ENCODE measurements around the gene MAP3K2.

The MAP3K2 gene

DNA sequence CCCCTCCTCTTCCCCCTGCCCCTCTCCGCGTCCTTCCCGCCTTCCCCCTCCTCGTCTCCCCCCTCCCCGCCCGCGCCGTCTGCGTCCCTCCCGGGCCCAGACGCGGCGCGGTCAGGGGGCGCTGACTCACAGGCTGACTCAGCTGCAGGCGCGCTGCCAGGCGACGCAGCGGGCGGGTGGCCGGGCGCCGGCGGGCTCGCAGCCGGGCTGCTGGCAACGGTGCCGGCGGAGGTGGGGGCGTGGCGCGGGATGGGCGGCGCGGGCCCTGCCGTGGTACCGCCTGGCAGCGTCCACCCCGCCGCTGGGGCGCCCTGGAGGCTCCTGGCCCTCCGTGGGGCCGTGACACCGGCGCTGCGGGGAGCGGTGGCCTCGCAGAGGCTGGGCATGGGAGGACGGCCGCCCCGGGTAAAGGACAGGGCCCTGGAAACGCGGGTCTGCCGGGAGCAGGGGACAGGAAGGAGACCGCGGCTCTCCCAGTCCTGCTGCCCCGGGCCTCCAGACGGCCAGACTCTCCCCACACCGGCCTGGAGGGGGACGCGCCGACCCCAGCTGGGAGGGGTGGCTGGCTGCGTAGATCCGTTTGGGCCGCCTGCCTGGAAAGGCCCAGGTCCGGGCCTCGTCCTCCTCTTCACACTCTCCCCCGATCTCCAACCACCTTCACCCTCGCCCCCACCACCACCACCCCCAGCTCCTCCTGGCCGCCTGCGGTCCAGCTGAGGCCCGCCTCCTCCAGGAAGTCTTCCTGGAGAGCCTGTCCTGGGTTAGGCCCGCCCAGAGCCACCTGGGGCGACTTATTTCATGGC, 20.4 kb upstream of the MAP3K2 start:
- DNase-seq (ENCODE audit: low read depth, low spot score), result no peak
- peak overlapping the region; percentile 33 for H3K27ac ChIP-seq

DNA sequence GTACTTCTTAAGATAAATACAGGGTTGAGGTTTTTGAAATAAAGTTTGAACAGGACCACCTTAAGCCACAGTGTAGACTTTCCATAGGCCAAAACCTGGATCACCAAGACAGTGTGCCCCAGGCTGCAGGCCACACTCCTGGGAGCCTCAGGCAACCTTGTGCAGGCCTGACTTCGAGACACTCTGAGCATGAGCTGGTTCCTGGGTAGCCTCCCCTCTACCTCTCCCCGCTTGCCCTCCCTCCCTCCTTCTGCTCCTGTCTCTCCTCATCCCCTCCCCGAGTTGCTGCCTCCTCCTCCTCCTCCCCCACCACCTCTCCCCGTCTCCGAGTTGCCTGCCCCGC, 19.9 kb upstream of the MAP3K2 start:
- DNase-seq (ENCODE audit: low read depth, low spot score), result no peak
- H3K27ac ChIP-seq, result peak overlapping the region; percentile 33

- no peak overlapping the region for H3K27ac ChIP-seq
- no peak for DNase-seq (ENCODE audit: low read depth, low spot score)
Measured at GRCh38 chr2:127407091-127407490, 19.3 kb upstream of the MAP3K2 start.

DNA sequence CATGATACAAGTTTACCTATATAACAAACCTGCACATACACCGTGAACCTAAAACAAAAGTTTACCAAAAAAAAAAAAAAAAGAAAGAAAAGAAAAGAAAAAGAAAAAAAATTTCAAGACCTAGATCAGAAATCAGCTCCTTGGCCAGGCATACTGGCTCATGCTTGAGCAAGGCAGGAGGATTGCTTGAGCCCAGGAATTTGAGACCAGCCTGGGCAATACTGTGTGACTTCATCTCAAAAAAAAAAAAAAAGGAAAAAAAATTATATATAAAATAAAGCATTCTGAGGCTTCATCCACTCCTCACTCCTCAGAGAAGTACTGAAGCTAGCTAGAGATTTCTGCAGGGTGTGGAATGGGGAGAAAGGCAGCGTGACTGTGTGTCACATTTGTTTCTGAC, 18.7 kb upstream of the MAP3K2 start:
- DNase-seq (ENCODE audit: low read depth, low spot score), result no peak
- H3K27ac ChIP-seq, result no peak overlapping the region

DNA sequence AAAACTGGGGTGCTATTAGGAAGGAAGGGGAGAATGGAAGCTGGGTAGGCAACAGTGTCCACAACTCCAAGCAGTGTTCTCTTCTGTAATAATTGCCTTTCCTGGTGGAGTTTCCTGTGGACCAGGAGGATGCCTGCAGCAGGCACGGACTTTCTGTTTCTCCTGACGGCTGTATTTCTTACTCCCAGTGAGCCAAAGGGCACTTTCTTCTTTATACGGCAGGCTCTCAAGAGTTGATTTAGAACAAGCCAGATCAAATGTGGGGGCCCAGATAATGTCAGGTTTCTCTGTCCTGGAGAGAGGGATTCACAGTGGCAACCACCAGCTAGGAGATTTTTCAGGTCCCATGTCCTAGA, 17.5 kb upstream of the MAP3K2 start:
- DNase-seq (ENCODE audit: low read depth, low spot score), result no peak
- H3K27ac ChIP-seq, result no peak overlapping the region

- no peak overlapping the region for H3K27ac ChIP-seq
- no peak for DNase-seq (ENCODE audit: low read depth, low spot score)
Measured at GRCh38 chr2:127404466-127405254, 16.9 kb upstream of the MAP3K2 start.

- H3K27ac ChIP-seq, result no peak overlapping the region
Measured at GRCh38 chr2:127403460-127403859, 15.7 kb upstream of the MAP3K2 start.

GRCh38 chr2:127401757-127402695, 14.3 kb upstream of the MAP3K2 start:
- peak overlapping the region; percentile 67 for H3K27ac ChIP-seq
- no peak for DNase-seq (ENCODE audit: low read depth, low spot score)

More at GRCh38 chr2:127403460-127403859, 15.7 kb upstream of the MAP3K2 start:
- no peak for DNase-seq (ENCODE audit: low read depth, low spot score)

DNA sequence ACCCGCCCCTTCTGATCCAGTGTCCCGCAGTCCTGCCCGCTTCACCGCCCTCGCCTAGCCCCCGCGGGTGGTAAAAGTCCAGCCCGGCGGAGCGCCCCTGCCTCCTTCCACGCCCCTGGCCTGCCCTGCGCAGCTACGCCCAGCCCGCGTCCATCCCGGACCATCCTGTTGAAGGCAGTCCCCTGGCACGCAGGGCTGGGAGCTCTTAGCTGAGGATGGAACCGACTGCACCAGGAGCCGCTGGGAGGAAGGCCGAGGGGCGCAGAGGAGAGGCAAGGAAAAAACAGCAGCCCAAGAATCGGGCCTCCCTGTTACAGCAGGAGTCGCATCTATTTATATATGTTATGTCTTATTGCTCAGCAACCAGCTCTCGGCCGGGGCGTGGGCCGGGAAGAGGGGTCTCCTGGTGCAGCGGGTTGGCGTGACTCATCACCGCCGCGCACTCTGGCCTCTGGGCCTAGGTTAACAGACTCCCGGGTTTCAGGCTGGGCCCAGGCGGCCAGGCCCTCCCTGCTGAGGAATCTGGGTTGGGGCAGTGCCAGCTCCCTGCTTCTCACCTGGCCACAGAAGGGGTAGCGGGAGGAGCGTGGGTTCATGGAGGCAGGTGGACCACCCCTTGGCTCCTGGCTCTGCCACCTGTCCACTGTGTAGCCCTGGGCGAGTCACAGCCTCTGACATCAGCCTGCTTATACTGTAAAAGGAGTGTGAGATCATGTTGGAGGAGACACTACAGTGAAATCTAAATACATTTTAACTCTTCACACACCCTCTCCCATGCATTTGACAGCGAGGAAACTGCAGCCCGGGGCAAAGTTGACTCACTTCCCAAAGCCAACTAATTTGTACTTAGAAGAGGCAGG, 13.4 kb upstream of the MAP3K2 start:
- peak; percentile 77 for DNase-seq (ENCODE audit: low read depth, low spot score)
- peak overlapping the region; percentile 67 for H3K27ac ChIP-seq

- no peak for DNase-seq (ENCODE audit: low read depth, low spot score)
- peak overlapping the region; percentile 67 for H3K27ac ChIP-seq
Measured at GRCh38 chr2:127400533-127400896, 12.7 kb upstream of the MAP3K2 start.

- DNase-seq (ENCODE audit: low read depth, low spot score), result no peak
Measured at GRCh38 chr2:127398239-127398590, 10.4 kb upstream of the MAP3K2 start.

DNA sequence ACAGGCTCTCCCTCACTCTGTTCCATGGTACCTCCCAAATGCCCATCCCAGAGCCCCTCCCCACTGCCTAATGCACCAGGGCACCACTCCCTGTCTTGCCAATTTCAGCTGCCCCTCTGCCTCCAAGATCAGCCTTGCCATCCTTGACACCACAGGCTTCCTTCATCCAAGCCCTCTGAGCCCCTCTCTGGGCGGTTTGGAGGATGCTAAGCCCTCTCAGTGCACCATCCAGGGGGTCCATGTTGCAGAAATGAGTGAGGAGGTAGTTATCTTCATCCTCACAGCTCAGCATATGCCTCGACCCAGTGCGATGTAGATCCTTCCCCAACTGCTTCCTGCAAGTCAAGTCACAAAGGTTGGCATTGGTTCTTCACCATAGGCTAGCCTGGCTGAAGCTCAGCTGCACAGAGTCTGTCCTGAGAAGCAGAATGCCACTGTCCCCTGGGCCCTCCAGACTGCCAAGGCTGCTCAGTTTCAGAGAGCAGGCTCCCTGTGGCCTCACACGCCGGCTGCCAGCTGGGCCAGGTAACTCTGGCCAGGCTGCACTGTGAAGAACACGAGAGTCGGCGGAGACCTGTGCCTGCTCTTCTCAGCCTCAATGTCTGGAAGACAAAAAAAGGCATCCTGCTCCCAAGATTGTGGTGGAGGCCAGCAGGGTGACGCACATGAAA, 9.9 kb upstream of the MAP3K2 start:
- no peak for DNase-seq (ENCODE audit: low read depth, low spot score)
- H3K27ac ChIP-seq, result no peak overlapping the region

More at GRCh38 chr2:127398239-127398590, 10.4 kb upstream of the MAP3K2 start:
- H3K27ac ChIP-seq, result no peak overlapping the region

- DNase-seq (ENCODE audit: low read depth, low spot score), result no peak
- H3K27ac ChIP-seq, result no peak overlapping the region
Measured at GRCh38 chr2:127394492-127394891, 6.7 kb upstream of the MAP3K2 start.

DNA sequence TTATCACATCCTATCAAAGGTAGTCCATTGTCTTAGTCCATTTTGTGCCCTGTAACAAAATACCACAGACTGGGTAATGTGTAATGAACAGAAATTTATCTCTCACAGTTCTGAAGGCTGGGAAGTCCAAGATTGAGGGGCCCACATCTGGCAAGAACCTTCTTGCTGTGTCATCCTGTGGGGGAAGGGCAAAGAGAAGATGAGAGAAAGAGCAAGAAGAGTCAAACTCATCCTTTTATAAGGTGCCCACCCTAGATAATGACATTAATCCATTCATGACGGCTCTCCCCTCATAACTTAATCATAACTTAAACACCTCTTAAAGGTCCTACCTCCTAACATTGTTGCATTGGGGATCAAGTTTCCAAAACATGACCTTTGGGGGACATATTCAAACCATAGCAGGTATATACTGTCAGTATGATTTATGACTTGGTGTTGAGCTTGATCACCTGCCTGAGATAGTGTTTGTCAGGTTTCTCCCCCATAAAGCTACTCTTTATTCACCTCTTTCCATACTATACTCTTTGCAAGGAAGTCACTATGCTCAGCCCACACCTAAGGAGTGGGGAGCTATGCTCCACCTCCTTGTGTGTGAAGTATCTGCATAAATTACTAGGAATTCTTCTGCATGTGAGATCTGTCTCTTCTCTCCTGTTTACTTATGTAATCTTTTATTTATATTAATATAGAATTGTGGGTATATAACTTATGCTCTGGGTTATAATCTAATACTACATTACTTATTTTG, 5.2 kb upstream of the MAP3K2 start:
- DNase-seq (ENCODE audit: low read depth, low spot score), result no peak
- no peak overlapping the region for H3K27ac ChIP-seq

- DNase-seq (ENCODE audit: low read depth, low spot score), result no peak
- no peak overlapping the region for H3K27ac ChIP-seq
Measured at GRCh38 chr2:127392133-127392827, 4.5 kb upstream of the MAP3K2 start.

DNA sequence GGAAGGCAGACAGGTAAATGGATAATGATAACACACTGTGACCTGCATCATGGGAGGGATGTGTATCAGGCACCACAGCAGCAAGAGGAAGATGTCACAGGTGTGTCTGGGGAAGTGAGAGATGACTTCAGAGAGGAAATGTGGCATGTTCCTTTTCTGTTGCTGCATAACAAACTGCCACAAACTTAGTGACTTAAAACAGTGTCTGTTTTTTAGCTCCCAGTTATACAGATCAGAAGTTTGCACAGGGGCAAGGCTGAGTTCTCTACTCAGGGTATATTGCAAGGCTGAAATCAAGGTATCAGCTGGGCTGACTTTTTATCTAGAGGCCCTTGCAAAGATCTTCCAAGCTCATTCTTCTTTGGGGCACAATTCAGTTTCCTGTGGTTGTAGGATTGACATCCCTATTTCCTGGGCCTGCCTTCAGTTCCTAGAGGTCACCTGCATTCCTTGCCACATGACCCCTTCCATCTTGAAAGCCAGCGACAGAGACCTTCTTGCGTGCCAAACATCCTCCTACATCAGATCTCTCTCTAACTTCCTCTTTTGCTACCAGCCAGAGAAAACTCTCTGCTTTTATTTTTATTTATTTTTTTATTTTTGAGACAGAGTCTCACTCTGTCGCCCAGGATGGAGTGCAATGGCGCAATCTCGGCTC, 2.1 kb upstream of the MAP3K2 start:
- no peak for DNase-seq (ENCODE audit: low read depth, low spot score)
- H3K27ac ChIP-seq, result no peak overlapping the region

DNA sequence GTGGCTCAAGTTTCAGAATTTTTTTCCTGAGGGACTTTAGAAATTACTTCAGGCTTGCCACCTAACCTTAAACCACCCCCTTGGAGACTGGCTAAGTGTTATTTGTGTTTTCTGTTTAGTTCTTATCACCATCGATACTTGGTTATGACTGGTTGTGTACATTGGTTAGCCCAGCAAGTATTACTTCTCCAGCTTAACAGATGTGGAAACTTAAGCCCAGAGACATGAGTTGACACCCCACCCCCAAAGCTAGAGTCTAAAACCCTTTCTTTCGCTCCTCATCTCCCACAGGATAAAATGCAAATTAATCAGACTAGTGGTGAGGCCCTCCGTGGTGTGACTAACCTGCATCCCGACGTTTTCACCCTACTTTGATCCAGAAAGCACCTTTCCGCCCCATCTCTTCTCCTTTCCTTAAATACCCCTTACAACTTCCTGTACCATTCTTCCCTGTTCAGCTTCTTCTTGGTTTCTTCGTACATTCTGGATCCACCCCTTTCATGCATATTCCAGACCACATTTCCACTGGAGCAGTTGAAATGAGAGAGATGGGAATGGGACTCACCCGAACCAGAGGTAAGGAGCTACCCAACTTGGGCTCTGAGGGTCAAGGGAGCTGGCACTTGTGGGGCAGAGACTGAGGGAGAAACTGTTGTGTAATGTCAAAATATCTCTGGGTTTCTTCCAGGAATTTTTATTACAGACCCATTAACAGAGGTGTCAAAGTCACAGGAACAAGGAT, 819 bp upstream of the MAP3K2 start:
- peak overlapping the region; percentile 91 for H3K27ac ChIP-seq
- DNase-seq (ENCODE audit: low read depth, low spot score), result no peak

All from epithelial cell of prostate (primary cell).